HG02763 (cell line): Measurements from ENCODE around the gene LRMDA.

Source experiments
- ATAC-seq: cut with Tn5 transposase; IDR thresholded peaks from one replicate; pipeline ENCODE4 v1.9.1; 2021; ENCODE audit warnings: mild to moderate bottlenecking, moderate library complexity; ENCODE audit not compliant: unreplicated experiment

The LRMDA gene

GRCh38 chr10:76265441-76266113 lies 834.2 kb downstream of the LRMDA start:
- ATAC-seq, result no peak

DNA sequence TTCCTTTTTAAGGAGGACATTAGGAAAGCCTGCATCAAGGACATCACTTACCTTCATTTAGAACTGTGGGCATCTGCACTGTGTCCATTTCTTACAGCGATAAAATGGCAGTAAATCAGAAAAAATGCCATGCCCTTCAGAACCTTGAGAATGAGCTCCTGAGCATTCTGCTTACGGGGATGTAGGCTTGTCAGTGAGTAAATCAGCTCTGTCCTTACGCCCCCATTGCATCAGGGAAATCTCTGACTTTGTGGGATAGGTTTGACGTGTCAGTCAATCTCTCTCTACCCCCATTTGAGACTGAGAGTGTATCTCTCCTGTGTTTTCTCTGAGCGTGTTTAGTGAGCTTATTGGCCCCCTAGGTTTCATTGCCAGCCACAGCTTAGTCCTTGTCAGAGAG lies 837.1 kb downstream of the LRMDA start:
- ATAC-seq, result no peak

- no peak for ATAC-seq
These were observed 837.5 kb downstream of the LRMDA start for GRCh38 chr10:76268954-76269353.

DNA sequence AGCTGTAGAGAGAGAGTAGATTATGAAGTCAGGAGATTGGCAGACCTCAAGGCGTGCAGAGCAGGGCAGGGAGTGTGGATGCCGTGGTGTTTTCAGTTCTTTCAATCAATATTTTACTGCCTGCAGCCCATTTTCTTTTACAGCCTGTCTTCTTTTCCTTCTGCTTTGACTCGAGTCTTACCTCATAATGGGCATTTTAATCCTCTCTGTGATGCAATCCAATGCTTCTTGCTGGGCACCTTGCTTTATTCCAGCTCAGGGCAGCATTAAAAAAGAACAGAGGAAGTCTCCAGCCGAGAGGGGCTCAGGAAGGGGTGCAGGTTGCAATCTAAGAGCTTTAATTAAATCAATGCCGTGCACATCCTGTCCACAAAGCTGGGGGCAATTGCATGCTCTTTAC lies 839.0 kb downstream of the LRMDA start:
- no peak for ATAC-seq

DNA sequence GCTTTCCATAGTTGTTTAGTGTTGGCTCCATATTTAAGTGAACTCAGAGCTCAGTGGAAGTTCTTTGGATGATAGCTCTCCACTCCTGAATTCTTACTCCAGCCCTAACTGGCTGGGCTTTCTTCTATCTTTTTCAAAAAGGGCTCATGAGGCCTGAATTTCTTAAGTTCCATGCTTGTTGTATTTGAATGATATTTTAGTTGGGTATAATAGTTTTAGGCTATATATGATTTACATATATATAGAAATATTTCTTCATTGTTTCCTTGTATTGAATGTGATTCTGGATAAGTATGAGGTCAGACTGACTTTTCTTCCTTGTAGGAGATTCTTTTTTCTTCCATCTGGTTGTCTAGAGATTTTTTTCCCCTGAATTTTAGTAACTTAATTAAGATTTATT lies 843.5 kb downstream of the LRMDA start:
- ATAC-seq, result no peak

GRCh38 chr10:76278811-76279460 lies 847.5 kb downstream of the LRMDA start:
- ATAC-seq, result no peak

DNA sequence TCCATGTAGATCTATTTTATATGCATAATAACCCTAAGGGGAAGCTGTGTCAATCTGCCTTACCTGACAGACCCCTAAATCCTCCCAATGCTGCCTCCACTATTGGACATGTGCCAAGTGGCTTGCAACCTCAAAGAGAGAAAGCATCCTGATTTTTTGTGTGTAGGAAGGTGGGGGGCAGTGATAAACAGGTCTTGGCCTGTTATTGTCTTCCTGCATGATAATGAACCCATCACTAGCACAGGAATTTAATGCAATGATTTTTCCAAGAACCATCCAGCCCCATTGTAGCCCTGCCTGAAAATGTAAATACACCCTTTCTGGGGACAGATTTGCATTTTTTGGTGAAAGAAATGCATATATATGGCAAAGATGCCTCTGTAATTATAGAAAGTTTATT lies 850.2 kb downstream of the LRMDA start:
- ATAC-seq, result no peak

- ATAC-seq, result no peak
These were observed 850.9 kb downstream of the LRMDA start for GRCh38 chr10:76282061-76283025.

GRCh38 chr10:76284351-76284750 lies 852.9 kb downstream of the LRMDA start:
- no peak for ATAC-seq

DNA sequence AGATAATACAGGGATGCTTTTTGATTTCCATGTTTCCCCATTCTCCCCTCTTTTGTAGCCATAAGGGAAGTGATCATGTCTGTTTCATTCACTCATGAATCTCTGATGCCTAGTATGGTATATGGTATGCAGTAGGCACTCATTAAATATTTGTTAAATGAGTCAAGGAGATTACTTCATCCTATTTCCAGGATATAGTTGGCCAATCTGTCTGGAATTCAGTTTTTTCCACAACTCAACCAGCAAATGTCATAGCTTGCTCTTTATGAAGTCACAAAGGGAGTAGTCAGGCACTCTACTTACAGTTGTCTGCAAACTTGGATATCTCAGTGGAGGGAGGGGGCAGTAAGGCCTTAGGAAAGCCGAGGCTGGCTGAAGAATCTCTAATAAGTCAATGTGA lies 853.6 kb downstream of the LRMDA start:
- no peak for ATAC-seq

GRCh38 chr10:76285515-76285914 lies 854.1 kb downstream of the LRMDA start:
- ATAC-seq, result no peak

- ATAC-seq, result no peak
These were observed 855.1 kb downstream of the LRMDA start for GRCh38 chr10:76286536-76286935.

DNA sequence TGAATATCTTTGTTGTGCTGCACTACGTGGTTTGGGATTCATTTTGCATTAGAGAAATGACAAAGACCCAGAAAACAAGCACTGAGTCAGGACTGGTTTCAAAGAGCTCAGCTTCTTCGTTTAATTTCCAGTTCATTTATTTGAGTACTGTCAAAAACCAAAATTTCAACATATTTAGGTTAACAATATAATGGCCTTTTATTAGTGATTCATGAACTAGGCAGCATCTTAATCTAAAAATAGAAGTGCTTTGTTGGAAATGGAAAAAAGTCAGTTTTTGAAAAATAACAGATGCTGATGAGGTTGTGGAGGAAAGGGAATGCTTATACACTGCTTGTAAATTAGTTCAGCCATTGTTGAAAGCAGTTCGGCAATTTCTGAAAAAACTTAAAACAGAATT lies 856.4 kb downstream of the LRMDA start:
- no peak for ATAC-seq

GRCh38 chr10:76291175-76291574 lies 859.8 kb downstream of the LRMDA start:
- no peak for ATAC-seq

DNA sequence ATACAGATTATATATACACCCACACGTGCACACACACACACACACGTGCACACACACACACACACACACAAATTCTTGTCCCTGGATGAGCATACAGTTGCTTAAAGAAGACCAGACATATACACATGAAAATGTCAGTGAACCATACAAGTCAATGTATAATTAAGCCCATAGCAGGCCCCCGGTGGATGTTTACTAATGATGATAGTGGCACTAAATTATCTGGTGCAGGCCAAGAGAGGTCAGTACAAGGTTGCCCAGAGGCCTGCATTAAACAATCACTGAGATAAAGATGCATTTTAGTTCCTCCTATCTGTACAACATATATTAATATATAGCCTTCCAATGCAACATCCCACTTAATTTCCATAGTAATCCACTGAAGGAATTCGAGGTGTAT lies 860.5 kb downstream of the LRMDA start:
- no peak for ATAC-seq

DNA sequence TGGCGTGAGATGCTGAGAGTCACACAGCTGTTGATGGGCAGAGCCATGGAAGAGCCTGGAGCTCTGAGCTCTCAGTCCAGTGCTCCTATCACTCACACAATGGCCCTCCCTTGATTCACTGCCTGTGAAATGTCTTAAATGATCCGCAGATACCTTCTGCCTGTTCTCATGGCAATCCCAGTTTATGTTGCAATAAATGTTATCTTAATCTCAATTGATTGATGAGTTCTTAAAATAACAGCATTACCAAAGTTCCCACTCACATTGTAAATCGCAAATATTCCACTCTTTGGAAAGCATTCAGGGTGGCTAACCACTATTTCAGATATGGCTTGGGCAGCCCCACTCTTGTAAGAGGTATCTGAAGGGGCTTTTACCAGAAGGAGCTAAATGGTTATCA lies 865.5 kb downstream of the LRMDA start:
- no peak for ATAC-seq

DNA sequence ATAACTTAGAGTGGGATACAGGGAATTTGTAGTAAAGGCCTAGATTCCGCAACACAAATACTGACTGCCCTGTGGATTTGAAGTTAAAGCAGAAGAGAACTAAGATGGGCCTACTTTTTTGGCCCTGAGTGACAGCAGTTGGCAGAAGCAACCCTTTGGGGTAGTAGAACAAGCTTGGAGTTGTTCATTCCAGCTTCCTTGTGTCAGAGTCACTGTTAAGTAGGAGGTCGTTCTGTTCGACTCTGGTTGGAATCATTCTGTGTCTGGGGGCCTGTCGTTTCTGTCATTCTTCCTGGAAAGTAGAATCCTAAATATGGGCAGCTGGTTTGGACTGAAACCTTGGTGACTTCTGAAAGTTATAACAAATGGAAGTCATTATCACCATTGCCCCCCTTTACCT lies 865.9 kb downstream of the LRMDA start:
- no peak for ATAC-seq

DNA sequence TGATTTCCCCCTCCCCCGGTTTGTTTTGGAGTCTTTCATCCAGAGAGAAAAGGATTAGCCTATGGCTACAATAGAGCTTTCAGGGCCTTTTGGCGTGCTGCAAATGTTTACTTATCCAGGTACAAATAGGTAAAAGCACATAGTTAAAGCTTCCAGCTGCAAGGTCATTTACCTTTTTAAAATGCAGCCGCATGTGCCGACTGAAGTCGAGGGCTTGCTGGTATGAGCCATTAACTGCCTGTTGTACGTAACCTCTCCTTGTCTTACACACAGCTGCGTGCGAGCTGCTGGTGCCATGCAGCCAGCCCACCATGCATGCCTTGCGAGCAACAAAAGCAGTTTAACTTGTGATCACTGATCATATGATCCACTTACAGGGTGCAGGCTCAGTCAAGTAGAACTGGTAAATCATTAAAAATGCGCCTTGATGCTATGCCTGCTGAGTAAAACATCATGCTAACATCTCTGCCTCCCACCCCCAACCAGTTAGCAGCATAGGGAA lies 866.4 kb downstream of the LRMDA start:
- no peak for ATAC-seq

DNA sequence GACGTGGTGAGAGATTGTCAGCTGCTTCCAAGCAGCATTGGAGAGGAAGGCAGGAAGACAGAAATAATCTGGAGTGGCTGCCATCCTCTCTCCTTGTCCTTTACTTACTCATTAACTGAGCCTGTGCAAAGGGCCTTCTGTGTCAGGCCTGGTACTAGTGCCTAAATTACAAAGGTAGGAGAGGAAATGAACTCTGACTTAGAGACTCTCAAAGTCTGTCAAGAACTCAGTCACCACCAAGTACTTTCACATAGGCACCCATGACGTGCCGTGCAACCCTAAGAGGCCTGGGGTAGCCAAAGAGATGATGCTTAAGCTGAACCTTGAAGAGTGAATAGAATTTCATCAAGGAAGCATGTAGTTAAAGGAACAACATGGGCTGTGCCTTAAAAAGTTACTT lies 866.9 kb downstream of the LRMDA start:
- ATAC-seq, result no peak

GRCh38 chr10:76299501-76299900 lies 868.1 kb downstream of the LRMDA start:
- no peak for ATAC-seq

GRCh38 chr10:76301211-76301610 lies 869.8 kb downstream of the LRMDA start:
- ATAC-seq, result no peak

DNA sequence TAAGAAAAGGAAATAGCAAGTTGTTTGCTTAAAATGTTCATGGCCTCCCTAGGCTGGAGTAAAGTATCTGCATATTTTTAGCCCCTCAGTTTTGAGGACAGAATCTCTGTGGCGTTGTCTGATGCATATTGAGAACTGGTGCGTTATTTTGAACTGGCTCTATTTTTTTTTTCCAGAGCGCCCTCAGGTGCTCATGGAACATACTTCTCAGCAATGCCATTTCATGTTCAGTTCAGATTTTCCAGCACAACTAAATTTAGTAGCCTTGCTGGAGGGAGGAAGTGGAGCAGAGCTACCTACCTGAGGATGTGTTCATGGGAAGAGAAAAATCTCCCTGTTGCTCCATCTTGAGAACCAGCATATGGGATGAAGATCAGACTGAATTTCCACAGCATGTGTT lies 870.5 kb downstream of the LRMDA start:
- no peak for ATAC-seq
